Brain microvascular endothelial cell (primary cell): ENCODE data around the gene MXRA7.

Experiments
- DNase-seq: peaks from one replicate; pipeline ENCODE4 v3.0.0-alpha.2; 2020
- H3K27ac ChIP-seq: fragments of 250-450 bp; sonication (Bioruptor Pico); 2 replicates; pipeline ENCODE4 v1.5.1; 2020; ENCODE audit warnings: mild to moderate bottlenecking, moderate library complexity
- H3K27me3 ChIP-seq: fragments of 250-450 bp; sonication (Bioruptor Pico); replicated peaks from 2 replicates; pipeline ENCODE4 v1.5.1; 2020; ENCODE audit warnings: mild to moderate bottlenecking
- H3K36me3 ChIP-seq: fragments of 250-450 bp; sonication (Bioruptor Pico); replicated peaks from 2 replicates; pipeline ENCODE4 v1.5.1; 2020; ENCODE audit warnings: mild to moderate bottlenecking
- H3K4me3 ChIP-seq: 2 replicates; pipeline ENCODE4 v1.5.1; 2011; ENCODE audit warnings: low read depth, mild to moderate bottlenecking, control low read depth, low read length, moderate library complexity
- CTCF ChIP-seq: IDR thresholded peaks from 2 replicates; pipeline ENCODE4 v1.5.1; 2011; ENCODE audit warnings: low read depth, mild to moderate bottlenecking, moderate library complexity, low read length, control low read depth, inconsistent platforms; ENCODE audit errors: missing control alignments
- in situ Hi-C: cut with HindIII; loops from 2 replicates; pipeline ENCODE4 v1.10.0; 2017; ENCODE audit warnings: low sequenced_read_pairs, low pct_ligation_motif_present

MXRA7 gene

GRCh38 chr17:76659928-76660655 lies 50.7 kb downstream of the MXRA7 start:
- no peak for DNase-seq
- Histone ChIP-seq H3K27ac (no peak overlapping the region), H3K36me3 (no peaks in the 10 kb centered on the region), H3K27me3 (no peaks in the 10 kb centered on the region), H3K4me3 (no peak overlapping the region)
- in situ Hi-C loops = no loop called here
- TF ChIP-seq CTCF = no peak

- in situ Hi-C loops = no loop called here
- no peaks in the 10 kb centered on the region for H3K36me3 ChIP-seq
- no peak for DNase-seq
- H3K27ac ChIP-seq = no peak overlapping the region
- no peaks in the 10 kb centered on the region for H3K27me3 ChIP-seq
- H3K4me3 ChIP-seq = no peak overlapping the region
- TF ChIP-seq CTCF = no peak
These were observed 52.5 kb downstream of the MXRA7 start for GRCh38 chr17:76658242-76658662.

- no peak for DNase-seq
- H3K27me3 ChIP-seq = no peaks in the 10 kb centered on the region
- H3K36me3 ChIP-seq = no peaks in the 10 kb centered on the region
- in situ Hi-C loops = no loop called here
- H3K27ac ChIP-seq = no peak overlapping the region
- H3K4me3 ChIP-seq = no peak overlapping the region
- TF ChIP-seq CTCF = no peak
These were observed 53.1 kb downstream of the MXRA7 start for GRCh38 chr17:76657505-76658241.

- H3K27me3 ChIP-seq = no peaks in the 10 kb centered on the region
- no peaks in the 10 kb centered on the region for H3K36me3 ChIP-seq
- no peak for DNase-seq
- no peak overlapping the region for H3K4me3 ChIP-seq
- no peak for TF ChIP-seq CTCF
- no peak overlapping the region for H3K27ac ChIP-seq
- in situ Hi-C loops = no loop called here
These were observed 56.4 kb downstream of the MXRA7 start for GRCh38 chr17:76654408-76654807.

GRCh38 chr17:76650504-76650903 lies 60.3 kb downstream of the MXRA7 start:
- no peaks in the 10 kb centered on the region for H3K36me3 ChIP-seq
- no peak for TF ChIP-seq CTCF
- DNase-seq = no peak
- H3K4me3 ChIP-seq = no peak overlapping the region
- no peaks in the 10 kb centered on the region for H3K27me3 ChIP-seq
- in situ Hi-C loops = no loop called here
- no peak overlapping the region for H3K27ac ChIP-seq
